GM21528 (cell line): ENCODE data around the gene AFG1L.
"Not testable (repeated sequence)": the region's sequence is repeated elsewhere in the genome, so short reads cannot be mapped to it uniquely, and the experiment has no call there.

Source experiments
- ATAC-seq: cut with Tn5 transposase; IDR thresholded peaks from one replicate; pipeline ENCODE4 v1.9.1; 2021; ENCODE audit warnings: mild to moderate bottlenecking, moderate library complexity; ENCODE audit not compliant: unreplicated experiment, low FRiP score

The AFG1L gene

DNA sequence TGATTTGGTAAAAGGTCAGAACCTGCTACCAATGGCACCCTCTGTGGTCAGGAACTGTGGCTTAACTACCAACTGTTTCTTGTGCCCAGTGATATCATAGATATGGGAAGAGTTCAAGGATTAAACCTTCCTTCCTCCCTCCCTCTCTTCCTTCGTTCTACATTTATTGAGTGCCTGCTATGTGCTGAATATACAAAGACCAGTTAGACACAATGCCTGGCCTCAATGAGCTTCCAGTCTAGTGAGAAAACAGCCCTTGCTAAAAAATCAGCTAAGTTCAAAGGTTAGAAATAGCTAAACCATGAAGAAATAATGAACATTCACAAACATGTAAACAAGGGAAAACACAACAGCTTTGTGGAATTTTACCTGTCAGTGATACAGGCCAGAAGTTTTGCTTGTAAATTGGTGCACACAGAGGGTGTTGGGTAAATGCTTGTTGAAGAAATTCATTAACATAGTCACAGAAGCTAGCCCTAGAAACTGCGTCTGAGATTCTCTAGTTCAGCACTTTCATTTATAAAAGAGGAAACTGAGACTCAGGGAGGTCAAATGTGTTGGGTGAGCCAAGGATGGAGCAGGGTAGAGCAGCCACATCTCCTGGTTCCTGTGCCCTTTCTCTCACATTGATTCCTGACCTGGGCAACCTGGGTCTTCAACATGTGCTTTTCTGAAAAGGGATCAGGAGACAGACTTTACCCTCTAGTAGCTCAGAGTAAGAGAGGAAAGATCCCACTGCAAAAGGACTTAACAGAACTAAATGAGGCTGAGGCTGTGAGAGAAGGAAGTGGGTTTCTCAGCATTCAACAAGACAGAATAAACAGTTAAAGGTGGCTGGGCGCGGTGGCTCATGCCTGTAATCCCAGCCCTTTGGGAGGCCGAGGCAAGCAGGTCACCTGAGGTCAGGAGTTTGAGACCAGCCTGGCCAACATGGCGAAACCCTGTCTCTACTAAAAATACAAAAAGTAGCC, 251.5 kb downstream of the AFG1L start:
- no peak for ATAC-seq

DNA sequence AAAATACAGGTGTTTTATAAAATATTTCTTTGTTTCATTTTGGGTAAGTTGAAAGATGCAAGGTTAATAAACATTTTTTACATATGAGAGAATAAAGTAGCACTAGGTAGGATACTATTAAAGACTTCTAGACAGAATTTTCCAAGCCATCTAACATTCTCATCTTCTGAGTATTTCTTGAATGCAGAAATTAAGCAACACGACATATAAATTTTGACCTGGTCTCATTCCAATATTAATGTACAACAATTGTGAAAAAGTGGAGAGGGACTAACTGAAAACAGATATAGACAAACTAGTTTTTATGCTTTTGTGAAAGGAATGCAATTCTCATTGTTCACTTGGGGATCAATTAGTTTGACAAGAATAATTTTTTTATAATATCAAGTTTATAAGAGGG, 254.4 kb downstream of the AFG1L start:
- no peak for ATAC-seq

DNA sequence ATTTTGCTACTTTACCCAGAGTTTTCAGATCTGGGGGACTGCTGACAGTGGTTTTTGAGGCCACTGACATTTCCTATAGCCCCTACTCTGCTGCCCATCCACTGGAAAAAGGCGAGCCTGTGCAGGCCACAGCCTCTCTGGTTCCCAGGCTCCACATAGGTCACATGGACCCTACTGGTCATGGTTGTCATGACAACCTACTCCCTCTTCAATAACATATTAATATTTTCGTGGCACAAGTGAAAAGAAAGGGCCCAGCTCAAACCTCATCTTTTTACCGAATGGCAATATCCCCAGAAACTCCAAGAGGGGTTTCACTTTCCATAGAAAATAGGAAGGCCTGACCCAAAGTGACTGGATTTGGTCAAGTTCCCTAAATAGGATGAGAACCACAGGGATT, 254.9 kb downstream of the AFG1L start:
- ATAC-seq: no peak

DNA sequence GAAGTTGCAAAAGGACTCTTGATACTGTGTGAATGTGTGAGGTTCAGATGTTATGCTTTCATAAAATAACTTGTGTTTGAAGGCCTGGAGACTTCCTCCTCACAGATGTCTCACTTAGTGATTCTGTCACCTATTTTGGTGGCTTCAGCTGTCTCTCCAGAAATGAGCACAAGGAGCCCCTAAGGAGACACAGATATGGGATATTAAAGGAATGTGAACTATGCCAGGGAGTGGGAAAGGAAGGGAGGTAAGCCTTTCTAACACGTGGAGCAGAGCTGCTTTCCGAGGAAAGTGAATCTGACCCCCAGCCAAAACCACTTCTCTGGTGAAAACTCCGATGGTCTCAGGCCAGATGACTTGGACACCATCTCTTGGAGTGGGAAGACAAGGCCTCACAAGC, 255.4 kb downstream of the AFG1L start:
- ATAC-seq: no peak

DNA sequence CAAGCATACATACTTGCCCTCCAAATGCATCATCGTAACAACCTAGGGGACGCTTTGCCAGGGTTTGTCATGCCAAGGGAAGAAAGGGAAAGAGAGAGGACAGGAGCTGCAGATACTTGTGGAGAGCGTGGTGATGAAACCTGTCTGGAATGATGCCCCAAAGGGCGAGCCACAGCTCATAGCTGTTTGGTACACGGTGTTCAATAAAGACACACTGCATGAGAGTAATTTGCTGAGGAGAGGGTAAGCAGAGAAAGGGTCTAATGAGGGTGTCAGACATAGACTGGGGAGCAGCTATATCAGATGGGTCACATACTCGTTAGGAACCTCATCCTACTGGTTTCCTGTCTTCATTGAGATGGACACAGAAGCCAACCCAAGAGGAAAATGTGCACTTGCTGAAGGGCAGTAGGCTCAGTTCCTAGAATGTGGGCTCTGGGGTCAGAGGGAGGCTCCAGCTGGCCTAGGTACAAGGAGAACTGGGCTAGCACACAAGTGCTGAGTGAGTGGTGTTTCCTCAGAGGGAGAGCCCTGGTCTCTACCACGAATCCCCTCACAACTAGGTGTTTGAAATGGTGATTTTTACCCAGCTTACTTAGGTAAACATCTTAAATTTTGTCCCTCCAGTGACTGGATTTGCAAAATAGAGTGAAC, 260.7 kb downstream of the AFG1L start:
- no peak for ATAC-seq

DNA sequence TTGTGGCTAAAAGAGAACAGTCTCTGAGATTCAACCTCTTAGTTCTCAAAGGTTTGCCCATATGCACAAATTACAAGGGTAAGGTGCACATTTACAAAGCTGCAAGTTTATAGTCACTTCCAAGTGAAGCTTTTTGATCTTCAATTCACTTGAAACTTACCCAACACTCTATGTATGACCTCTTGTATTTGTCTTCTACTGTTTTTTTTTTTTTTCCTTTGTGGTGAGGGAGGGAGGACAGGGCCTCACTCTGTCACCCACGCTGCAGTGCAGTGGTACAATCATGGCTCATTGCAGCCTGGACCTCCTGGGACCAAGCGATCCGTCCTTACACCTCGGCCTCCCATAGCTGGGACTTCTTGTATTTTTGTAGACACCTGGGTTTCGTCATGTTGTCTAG, 261.4 kb downstream of the AFG1L start:
- ATAC-seq: no peak

DNA sequence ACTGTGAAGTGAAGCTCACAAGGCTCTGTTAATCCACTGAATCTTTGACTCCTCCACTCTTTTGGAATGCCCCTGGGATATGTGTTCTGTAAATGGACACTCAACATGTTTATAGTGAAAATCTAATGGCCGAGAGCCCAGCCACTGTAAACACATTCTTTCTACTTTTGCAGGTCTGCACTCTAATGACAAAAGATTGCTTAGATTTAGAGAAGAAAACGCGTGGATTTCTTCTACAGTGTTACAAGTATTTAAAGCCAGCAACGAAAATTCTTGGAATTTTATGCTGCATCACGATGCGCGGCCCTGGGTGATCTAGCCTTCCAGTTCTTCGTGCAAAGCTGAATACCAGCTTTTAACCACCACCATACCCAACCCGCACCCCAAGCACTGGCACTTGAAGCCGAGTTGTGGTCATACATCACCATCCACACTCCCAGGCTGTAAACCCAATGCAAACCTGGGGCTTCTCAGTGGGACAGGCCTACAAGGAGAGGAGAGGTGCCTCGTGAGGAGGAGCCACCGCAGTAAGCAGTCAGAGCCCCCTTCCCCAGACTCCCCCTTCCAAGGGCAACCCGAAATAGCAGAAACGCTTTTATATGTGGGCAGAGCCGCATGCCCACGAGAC, 262.1 kb downstream of the AFG1L start:
- no peak for ATAC-seq

DNA sequence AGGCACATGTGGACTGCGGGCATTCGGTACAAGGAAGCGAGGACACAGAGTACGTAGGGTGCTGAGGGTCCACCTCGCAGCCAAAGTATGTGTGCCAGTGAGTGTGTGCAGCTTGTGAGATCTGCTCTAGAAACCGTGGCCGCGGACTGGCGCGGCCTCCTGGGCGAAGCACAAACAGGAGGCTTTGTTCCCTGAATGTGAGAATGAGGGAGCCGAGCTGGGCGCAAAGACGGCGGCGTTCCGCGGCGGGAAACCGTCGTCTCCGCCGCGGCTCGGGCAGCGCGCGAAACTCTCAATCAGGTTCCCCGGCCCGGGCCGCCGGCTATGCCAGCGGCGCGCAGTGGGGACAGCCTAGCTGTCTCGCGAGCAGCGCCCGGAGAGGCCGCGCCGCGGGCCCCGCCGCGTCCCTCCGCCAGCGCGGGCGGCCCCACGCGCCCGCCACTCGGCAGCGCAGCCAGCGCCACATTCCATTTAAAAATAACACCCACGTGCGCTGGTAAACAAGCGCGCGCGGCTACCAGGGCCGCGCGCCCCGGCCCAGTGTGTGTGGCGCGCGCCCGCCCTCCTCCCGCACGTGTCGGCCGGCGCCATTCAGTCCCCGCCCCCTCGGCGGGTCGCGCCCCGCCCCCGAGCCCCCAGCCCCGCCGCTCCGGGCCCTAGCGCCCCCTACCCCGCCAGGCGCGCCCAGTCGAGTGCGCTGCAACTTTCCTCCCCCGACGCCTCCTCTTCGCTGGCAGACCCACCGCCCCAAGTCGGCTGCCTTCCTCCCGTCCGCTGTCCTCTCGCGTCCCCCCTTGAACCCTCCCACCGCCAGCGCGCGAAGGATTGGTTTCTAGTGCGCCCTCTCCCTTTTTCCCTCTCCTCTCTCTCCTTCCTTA, 262.9 kb downstream of the AFG1L start:
- ATAC-seq: peak; percentile 22

DNA sequence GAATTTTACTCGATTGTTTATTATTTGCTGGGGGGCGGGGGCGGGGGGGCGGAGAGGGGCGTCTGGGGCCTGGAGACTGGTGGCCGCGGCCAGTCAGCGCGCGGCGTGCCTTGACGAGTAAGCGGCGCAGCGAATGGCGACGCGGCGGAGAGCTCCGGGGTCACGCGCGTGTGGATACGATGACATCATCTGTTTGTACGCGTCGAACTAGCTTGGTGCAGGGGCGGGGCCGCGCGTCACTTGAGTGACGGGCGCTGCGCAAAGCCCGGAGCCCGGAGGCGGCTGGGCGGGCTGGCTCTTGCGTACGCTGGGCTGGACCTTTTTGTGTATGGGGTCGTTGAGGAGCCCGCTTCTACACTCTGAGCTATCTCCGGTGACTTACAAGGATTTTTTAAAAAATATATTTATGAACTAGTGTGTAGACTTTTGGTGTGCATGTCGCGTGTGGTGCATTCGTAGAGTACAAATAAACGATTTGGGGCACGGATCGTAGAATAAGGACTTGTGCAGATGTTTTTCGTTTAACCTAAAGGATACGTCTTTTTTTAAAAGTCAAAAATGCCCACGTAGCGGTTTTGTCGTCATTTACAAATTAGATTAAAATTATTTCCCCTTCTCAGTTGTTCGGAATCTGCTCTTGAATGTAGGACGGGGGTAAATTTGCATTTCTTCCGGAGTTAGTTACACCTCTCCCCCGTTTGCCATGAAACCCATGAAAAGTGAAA, 263.7 kb downstream of the AFG1L start:
- peak; percentile 65 for ATAC-seq

DNA sequence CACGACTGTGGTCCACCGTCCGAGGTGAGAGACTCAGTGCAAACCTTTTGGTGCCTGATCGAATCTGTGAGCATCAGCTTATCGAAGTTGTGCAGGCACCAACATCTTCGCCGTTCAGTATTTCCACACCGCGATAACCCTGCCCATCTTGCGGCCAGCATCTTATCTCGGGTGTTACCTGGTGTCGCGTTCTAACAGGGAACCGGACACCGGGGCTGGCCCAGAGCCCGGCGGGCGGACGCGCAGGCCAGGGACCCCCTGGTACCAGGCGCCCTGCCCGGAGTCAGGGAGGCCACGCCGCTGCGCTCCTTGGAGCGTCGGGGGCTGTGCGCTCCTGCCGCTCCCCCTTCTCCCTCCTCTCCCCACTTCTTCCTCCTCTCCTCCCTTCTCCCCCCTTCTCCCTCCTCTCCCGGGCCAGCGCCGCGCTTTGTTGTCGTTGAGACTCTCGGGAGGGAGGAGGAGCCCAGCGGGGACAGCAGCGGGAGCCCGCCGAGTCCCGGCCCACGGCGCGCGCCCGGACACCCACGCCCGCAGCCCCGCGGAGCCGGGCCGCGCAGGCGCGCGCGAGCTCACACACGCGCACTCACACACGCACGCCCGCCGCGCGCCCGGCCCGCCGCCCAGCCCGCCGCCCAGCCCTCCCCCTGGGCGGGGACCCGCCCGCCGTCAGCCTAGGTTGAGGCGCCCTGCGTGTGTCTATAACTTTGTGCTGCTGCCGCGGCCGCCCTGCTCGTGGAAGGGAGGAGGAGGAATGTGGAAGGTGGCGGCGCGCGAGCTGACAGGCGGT, 264.4 kb downstream of the AFG1L start:
- ATAC-seq: peak; percentile 42

DNA sequence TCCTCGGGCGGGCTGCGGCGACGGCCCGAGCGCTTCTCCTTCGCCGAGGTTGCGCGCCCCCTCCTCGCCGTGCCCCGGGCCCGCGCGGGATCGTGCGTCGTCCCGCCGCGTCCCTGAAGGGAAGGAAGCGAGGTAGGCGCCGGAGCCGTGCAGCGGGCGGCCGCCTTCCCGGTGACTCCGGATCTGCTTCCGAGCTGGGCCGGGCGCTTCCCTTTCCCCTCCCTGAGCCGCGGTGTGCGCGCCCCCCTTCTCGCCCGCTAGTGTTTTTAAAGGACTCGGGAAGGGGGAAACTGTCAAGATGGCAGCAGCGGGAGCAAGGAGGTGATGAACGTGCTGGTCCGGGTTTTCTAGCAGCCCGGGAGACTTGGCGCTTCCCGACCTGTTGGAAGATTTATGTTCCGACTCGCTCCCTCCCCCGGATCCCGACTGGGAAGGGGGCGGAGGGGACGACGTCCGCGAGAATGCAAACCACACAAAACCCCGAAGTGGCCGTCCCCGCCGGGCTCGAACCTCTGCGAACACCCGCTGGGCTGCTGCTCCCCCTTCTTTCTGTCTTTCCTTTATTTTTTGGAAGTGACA, 265.1 kb downstream of the AFG1L start:
- ATAC-seq: peak; percentile 11

DNA sequence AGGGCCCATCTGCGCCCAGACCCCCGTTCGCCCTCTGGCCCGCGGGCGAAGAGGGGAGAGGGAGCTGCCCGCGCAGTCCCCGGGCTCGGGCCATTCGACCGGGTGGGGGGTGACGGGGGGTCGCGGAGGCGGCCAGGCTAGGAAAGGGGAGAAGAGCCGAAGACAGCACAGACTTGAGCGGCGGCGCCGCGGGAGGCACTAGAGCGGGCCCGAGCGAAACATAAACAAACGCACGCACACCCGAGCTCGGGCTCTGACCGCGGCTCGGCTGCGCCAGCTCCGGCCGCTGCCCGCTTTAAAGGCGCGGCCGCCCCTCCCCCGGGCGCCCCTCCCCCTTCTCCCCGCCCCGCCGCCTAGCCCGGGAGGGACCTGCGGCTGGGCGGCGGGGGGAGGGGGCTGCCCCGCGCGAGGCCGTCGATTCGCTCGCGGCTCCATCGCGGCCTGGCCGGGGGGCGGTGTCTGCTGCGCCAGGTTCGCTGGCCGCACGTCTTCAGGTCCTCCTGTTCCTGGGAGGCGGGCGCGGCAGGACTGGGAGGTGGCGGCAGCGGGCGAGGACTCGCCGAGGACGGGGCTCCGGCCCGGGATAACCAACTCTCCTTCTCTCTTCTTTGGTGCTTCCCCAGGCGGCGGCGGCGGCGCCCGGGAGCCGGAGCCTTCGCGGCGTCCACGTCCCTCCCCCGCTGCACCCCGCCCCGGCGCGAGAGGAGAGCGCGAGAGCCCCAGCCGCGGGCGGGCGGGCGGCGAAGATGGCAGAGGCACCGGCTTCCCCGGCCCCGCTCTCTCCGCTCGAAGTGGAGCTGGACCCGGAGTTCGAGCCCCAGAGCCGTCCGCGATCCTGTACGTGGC, 265.8 kb downstream of the AFG1L start, which contains the start of gene FOXO3:
TSS of gene FOXO3 (plus strand) at position 455 of the 846 bp plus-strand sequence. CDS start at position 747, 292 bp downstream.
- no peak for ATAC-seq

DNA sequence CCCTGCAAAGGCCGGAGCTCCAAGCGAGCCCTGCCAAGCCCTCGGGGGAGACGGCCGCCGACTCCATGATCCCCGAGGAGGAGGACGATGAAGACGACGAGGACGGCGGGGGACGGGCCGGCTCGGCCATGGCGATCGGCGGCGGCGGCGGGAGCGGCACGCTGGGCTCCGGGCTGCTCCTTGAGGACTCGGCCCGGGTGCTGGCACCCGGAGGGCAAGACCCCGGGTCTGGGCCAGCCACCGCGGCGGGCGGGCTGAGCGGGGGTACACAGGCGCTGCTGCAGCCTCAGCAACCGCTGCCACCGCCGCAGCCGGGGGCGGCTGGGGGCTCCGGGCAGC, 266.4 kb downstream of the AFG1L start:
- ATAC-seq: not testable (repeated sequence)

DNA sequence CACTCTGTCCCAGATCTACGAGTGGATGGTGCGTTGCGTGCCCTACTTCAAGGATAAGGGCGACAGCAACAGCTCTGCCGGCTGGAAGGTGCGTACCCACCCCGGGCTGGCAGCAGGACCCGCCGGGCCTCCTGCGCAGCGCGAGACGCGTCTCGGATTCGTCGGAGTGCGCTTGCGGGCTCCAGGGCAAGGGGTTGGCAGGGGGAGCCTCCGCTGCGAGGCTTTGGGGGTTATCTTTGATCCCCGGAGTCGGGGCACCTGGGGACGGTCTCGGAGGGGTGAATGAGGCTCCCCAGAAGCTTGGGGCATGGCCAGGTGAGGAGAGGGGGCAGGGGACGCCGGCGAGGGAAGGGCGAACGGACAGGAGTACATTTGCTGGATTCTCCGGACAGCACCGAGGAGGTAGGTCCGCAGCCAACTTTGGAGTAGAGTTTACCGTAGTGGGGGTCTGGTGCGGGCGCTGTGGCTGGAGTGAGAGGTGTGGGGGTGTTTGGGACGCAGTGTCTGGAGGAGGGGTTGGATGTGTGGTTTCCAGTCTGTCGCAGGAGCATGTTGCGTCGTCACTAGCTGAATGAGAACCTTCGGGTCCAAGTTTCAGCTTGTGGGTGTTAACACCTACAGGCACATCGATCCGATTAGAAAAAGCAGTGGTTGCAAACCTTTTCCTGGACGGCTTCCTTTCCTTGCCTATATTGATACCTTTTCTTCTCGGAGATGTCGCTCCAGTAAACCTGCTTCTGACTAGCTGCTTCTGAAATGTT, 267.1 kb downstream of the AFG1L start:
- no peak for ATAC-seq

DNA sequence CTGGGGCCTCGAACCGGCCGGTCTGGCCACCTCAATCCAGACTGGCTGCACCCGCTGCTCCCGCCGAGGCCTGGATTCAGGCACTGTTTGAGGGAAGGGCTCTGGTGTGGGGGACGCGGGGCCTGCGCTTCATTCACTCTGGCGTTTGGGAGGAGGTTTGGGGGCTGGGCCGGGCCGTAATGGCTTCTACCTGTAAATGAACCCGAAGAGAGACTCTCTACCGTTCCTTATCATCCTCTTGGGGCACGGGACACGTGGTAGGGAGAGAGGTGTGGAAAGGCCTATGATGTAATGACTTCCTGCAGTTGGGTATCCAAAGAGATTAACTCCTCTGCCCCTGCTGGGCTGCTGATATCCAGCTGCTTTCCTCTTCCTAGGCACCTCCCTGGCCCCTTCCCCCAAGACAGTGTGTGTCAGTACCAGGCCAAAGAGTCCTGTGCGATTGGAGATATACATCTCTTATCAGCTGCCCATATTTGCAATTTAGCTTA, 267.7 kb downstream of the AFG1L start:
- no peak for ATAC-seq

DNA sequence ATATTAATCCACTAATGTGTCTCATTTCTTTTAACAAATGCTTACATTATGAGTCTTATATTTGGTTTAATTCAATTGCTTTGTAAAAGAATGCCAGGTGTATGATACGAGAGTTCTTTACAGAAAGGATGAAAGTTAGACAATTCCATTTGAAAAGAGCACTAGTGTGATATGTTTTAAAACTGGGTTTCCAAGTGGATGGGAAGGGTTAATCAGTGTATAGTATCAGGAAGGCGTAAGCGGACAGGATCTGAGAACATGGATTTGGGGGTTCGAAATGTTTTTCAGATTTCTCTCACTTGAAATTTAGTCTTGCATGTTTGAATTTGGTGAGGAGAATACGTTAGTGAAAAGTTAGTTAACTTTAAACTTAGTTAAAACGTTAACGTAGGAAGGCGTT, 268.4 kb downstream of the AFG1L start:
- no peak for ATAC-seq

DNA sequence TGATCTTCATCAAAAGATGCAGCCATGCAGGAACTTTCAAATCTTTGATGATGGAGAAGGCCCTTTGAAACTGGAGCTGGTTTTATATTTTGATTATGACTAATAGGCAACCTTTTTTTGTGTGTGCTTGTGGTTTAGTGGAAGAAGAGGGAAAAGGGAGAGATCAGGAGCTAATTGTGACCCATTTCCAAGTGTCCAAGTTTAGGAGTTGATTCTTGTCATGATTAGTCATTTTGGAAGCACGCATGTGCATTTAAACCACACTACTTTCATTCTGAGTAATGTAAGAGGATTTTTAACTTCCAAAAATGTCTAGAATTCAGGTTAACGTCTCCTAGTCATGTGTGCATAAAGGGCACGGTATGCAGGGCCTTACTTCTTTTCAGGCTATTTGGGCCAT, 269.3 kb downstream of the AFG1L start:
- no peak for ATAC-seq
